Effector CD4-positive, alpha-beta T cell (primary cell): ENCODE data around the gene HLF.
A peak's percentile ranks its signal among the peaks of the same experiment; 100 is the strongest.

ENCODE experiments used
- DNase-seq: peaks from one replicate; pipeline ENCODE4 v3.0.0-alpha.2; 2020
- total RNA-seq: gene quantifications from one replicate; lab custom pipeline; 2026; lab: John Stamatoyannopoulos, UW

HLF gene, protein sequence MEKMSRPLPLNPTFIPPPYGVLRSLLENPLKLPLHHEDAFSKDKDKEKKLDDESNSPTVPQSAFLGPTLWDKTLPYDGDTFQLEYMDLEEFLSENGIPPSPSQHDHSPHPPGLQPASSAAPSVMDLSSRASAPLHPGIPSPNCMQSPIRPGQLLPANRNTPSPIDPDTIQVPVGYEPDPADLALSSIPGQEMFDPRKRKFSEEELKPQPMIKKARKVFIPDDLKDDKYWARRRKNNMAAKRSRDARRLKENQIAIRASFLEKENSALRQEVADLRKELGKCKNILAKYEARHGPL
- total RNA-seq: 2.6 reads per million, percentile 8 among the genes with 10 or more reads in this experiment

DNA sequence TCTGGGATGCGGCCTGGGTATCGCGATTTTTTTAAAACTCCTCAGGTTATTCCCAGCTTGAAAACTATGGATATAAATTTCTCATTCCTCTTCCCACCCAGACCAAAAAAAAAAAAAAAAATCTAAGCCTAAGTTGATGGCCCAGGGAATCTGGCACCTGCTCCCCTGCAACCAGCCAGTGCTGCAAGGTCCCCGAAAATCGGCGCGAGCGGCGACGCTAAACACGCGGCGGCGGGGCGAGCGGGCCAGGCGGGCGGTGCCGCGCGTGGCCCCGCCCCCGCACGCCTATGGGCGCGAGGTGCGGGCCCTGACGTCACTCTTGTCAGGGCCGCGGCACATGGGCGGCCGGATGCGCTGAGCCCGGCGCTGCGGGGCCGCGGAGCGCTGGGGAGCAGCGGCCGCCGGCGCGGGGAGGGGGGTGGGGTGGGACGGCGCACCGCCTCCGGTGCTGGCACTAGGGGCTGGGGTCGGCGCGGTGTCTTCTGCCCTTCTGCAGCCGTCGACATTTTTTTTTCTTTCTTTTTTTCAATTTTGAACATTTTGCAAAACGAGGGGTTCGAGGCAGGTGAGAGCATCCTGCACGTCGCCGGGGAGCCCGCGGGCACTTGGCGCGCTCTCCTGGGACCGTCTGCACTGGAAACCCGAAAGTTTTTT is at the start of gene HLF:
Gene HLF (plus strand): TSS at position 316 of the 654 bp plus-strand sequence. CDS start 525 bp downstream, outside the sequence.
- peak; percentile 58 for DNase-seq

DNA sequence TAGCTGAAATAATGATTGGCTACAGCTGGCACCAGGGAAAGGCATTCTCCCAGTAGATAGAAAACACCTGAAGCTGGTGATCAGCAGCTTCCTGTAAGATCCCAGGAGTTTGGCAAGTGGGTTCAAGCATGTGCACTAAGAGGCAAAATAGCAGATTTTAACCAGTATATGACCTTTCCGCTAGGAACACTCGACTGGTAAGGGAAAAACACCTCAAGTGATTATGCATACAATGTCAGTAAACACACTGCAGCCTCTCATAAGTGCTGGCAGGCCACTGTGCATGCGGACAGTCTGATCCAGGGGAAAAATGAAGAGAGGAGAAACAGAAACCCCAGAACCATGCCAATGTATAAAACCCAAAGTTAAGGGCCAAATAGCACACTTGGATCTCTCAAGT is 49.0 kb upstream of the HLF start:
- no peak for DNase-seq

DNA sequence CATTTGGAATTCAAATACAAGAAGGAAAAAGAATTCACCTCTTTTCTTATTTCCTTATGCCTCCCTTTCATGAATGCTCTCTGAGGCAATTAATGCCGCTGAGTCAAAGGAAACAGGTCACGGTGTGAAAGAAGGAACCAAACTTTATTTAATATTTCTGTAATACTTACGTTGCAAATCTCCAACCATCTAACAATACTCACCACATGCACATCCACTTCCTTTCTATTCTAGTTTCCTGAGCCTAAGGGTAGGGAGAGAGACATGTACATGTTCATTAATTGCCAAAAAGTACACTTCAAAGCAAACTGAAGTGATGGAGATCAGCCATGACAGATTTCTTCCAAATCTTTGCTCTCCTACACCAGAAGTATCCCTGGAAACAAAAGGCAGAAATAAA is 47.9 kb upstream of the HLF start:
- DNase-seq: no peak

DNA sequence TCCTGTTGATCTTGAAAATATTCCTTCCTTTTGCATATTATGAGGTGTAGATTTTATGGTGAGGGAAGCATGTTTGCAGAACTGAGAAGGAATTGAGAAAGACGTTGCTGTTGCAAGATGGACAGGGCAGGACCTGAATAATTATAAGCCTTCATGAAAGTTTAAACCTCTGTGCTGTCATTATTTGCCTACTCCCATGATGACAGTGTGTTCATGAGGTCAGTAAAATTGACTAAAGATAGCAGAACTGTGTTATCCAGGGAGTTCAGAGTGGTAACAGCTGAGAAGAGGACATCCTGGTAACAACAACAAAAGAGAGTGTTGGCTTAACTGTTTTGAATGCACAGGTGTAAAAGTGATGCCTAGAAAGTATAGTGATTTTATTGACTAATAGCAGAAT is 45.3 kb upstream of the HLF start:
- no peak for DNase-seq

DNA sequence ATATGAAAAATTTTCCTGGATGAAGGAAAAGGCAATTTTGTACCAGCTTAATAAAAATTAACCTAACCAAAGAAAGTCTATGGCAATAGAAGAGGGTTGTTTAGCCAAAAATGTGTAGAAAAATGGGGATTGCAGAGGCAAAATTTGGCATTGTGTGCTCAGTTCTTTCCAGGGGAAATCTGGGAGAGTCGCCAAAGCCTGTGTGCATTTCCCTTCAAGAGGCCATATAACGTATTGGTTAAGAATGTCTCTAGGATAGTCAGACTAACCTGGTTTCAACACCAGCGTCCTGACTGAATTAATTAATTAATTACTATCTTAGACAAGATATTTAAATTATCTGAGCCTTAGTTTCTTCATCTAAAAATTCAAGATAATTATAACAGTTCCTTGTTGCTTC is 44.8 kb upstream of the HLF start:
- DNase-seq: no peak

DNA sequence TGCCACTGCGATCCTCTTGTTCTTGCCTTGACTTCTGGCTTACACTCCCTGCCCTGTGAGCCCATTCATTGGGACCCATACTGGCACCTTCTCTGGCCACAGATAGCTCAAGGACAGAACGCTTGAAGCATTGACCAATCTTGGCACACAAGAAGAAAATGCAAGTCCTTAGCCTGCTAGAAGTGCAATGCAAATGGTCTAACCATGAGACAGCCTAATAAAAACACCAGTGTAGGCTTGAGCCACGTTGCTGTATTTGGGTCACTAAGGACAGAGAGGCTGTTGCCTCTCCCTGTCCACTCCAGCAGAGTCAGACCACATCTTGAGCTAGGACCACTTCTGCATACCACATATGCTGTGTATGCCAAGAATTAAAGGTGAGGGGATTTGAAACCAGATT is 41.2 kb upstream of the HLF start:
- DNase-seq: no peak

DNA sequence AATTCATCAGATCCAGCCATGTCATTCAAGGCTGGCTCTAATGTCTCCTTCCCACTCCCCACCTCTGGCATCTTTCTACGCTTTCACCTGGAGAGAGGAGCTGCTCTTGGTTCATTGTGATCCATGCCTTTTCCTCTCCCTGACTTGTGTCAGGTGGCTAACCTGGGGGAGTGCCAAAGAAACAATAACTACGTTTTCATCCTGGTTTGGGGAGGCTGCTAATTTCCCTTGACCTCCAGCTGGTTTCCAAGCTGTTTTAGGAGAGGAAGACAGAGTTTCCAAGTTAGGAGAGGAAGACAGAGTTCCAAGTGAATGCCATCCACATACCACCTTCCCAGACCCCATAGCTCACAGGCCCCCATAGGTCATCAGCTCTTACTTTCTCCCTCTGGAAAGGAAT is 40.0 kb upstream of the HLF start:
- DNase-seq: no peak

DNA sequence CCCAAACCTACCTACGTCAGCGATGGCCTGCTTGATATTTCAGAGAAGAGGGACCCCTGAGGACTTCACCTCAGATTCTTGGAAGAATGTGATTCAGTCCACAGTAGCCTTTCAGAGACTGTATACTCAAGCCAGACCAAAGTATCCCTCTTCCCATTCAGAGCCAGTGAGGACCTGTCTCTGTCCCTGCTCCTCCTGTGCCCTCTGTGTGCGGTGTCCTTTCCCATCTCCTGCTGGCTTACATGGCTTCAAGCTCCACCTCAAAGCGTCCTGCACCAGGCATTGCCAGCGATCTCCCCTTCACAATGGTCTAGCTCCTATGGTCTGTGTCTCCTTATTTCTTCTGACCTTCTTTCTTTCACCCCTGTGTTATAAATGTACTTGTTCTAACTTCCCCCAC is 39.5 kb upstream of the HLF start:
- DNase-seq: no peak

DNA sequence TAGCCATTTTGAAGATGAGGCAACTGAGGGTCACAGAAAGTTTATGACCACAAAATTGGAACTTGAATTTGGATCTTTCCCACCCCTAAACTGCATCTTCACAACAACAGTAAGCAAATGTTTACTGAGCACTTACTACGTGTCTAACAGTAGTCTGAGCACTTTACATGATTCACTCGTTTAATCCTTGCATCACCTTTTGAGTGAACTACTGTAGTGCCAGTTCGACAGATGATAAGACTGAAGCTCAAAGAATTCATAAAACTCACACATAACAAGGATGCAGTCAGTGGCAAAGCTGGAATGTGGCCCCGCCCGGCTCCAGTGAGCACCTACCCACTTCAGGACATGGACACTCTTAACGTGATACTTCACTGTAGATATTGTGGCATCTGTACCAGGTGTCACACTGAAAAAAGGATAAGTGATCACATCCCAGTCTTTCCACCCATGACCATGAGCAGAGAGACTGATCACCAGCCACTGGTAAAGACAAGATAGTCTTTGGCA is 36.0 kb upstream of the HLF start:
- no peak for DNase-seq

DNA sequence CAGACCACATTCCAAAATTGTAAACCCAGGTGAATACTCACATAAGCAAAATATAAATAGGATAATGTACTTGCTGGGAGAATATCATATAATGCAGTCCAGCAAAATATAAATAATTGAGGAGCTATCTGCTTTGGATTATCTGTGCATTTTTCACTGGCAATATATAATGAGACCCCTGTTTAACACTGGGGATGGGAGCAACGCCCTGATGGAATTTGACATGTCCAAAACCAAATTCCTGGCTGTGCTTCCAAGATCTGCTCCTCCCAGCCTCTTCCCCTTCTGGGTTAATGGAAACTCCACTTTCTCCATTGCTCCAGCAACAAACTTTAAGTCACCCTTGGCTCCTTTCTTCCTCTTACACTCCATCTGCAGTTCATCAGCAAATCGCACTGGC is 35.5 kb upstream of the HLF start:
- DNase-seq: no peak

DNA sequence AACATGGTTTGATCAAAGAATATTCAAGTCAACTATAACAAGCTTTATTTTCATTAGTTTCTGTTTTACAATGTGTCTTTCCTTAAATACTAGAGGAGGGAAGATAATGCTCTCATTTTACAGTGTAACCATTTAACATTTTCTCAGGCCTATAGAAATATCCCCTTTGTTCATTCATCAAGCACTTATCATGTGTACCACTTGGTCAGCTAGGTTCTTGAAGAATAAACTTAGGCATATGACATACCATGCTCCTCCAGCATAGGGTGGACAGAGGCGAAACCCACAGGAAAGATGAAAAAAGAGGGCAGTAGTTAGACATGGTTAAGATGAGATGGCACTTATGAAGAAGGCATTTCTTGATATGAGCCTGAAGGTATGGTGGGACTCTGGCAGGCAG is 34.0 kb upstream of the HLF start:
- no peak for DNase-seq

DNA sequence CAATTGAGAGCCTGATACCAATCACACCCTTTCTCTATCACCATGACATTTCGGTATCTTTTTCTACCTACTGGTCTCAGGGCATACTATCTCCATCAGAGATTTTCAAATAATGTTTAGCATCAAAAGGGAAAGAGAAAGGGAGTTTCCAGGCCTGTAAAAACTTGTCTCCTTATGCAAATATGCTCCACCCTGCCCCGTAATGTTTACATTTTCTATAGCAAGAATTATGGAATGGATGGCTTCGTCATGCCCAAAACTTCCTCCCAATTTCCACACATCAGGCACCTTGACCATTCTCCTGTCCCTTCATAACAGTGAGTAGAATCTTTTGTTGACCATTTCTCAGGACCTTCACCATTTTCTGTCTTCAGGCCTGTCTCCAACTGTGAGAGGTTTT is 30.9 kb upstream of the HLF start:
- no peak for DNase-seq

DNA sequence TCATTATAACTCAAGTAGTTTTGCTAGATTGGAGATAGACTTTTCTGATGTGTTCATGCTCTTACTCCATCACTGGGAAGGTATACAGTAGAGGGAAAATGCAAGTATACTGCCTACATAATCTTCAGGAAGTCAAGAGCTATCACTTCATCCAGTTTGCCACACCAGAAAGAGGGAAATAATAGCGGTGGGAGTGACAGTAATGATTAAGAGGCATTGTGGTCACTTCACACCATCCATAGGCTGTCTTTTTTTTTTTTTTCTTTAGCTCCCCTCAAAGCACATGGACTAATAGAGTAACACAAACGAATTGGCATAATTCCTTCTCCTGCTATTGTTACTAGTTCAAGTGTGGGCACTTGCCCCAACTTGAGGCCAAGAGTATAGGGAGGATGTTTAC is 28.4 kb upstream of the HLF start:
- no peak for DNase-seq

DNA sequence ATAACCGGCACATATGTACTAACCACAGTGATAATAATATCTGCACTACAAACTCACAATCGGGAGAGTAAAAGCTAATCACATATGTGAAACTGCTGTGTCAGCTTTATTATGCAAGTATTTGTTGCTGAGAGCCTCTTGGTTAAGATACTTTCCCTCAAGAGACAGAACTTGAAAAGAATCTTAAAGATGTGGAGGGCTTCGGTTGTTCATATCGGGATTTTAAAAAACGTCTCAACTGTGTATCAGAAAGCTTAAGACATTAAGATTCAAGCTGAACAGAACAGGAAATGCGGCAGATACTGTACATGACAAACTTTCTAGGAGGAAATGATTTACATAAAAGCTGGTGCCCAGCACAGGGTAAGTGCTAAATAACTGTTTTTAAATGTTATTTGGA is 27.5 kb upstream of the HLF start:
- DNase-seq: no peak

DNA sequence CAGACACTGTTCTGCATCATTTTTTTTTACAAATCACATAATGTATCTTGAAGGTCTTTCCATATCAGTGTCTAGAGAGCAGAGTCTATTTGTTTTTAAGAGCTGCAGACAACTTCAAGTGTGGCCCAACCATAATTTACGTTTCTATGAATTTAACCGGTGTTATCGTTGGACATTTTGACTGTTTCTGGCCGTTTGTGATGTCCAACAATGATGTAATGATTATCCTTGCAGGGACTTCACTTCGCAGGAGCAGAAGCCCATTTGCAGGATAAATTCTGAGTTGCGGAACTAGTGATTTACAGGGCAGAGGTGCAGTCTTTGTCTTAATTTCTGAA is 26.9 kb upstream of the HLF start:
- no peak for DNase-seq

DNA sequence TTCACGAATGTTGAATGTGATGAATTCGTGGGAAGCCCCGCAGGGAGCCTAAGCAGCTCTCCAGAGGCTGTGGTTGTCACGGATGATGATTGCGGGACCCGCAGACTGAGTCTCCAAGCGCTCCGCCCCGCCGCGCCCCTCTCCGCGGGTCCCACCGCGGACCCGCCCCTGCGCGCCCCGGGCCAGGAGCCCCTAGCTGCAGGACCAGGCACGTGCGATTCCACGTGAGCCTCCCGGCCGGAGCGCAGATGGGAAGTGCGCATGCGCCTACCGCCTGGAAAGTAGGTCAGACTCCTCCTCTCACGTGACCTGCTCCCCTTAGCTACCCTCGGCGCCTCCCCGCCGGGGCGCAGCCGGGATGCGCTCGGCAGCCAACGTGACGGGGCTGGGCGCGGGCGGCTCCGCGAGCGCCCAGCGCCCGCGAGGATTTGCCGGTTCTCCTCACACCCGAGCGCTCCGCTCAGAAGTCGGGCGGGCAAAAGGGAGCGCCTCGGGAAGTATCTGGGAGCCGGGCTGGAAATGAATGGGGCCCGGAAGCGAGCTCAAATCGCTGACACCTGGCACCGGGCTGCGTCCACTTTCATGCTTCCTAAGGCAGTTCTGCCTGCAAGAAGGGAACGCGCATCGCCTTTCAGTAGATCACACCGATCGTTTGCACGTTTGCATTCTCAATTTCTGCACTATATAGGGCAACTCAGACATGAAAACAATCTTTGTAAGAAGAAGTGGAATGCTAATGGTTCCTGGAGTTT is 26.4 kb upstream of the HLF start:
- peak; percentile 69 for DNase-seq

DNA sequence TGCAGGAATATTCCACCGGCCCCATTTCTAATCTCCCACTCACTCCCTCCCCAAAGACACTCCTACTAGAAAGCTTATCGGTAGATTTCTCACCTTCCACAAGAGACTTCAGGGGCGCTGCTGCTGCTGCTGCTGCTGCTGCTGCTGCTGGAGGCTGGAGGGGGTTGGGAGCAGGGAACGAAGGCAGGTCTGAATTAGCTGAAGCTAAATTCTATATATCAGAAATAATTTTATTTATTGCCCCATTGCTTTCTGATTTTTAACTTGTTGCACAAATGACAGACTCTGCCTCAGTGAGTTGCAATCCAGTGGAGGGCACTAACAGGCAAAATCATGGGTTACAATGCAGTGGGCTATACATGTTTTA is 25.8 kb upstream of the HLF start:
- DNase-seq: no peak

DNA sequence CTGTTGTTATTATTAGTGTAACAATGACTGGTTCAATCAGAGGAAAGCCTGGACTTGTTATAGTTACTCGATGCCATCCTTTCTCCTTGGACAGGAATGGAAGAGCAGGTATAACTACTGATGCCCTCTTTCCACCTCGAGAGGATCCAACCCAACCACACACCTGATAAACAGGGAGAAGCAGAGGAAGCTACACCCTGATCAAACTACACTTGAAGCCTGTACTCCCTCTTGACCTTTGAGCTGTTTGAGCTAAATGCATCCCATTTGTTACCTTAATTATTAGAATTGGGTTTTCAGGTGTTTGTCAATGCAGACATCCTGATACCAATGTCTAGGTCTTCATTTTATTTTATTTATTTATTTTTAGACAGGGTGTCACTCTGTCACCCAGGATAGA is 23.7 kb upstream of the HLF start:
- no peak for DNase-seq

DNA sequence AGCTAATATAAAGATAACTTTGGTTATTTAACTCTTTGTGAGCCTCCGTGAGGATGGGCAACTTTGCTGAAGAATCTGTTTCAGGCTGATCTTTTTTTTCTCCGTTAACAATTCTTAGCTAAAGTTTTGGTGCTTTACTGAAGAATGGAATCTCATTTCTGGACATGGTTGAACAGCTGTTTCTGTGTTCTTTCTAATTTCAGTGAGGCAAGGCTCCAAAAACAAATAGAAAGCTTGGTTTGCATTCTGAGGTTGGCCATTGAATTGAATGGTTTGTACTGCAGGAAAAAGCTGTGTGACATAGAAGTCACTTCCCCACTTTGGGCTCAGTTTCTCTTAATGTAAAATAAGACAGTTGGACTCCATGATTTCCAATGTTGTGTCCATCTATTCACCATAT is 22.3 kb upstream of the HLF start:
- no peak for DNase-seq

DNA sequence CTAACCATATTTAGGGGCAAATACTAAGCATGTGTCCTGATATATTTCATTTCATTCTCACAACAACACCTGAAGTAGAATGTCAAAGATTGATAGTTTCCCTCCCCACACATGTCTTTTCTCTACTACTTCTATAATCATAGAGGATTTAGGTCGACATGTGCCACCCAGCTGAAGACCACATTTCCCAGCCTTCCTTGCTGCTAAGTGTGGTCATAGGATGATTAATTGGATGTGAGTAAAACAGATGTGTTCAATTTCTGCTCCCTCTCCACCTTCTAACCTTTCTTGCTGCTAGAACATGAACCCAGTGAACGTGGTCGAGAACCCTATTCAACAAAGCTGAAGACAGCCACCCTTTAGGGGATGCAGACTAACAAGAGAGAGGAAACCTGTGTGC is 18.8 kb upstream of the HLF start:
- DNase-seq: no peak

DNA sequence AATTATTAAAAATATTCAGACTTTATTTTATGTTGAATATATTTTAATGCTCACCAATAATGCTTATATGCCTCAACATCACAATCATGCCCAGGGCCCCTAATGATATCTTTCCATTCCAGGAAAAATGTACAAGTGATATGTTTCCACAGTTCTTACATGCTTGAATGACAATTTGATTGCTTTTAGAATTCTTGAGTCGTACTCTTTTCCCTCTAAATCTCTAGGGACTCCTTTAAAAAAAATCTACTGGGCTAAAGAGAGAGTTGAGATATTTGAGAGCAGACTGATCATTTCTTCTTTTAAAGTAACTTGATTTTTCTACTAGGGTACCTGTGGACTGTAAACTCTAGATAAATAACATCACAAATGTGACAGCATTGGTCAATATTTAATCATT is 18.2 kb upstream of the HLF start:
- DNase-seq: no peak

DNA sequence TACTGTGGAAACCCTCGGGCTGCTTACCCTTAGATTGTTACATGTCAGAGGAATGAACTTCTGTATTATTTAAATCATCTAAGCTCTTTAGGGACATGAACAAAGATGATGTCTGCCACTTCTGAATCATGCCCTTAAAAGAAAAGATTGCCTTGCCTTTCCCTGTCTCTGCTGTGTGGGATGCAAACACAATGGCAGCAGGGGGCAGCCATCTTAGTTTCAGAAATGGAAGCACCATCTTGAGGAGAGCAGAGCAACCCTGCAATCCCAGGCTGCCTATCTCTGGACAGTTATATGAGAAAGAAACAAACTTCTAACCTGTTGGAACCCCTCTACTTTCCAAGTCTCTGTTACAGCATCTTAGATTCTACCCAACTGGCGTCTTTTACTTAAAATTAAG is 16.7 kb upstream of the HLF start:
- DNase-seq: no peak

DNA sequence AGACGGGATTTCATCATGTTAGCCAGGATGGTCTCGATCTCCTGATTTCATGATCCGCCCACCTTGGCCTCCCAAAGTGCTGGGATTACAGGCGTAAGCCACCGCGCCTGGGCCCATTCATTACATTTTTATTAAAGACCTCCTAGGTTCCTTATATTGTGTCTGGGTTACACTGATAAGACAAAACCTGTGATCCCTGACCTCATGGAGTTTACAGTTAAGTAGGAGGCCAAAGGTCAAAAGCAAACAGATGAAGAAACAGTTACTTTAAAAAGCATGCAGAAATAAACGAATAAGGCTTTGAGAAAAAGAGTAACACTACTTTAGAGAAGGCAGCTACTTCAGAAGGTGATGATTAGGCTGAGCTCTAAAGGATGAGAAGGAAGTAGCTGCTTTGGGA is 14.9 kb upstream of the HLF start:
- no peak for DNase-seq

DNA sequence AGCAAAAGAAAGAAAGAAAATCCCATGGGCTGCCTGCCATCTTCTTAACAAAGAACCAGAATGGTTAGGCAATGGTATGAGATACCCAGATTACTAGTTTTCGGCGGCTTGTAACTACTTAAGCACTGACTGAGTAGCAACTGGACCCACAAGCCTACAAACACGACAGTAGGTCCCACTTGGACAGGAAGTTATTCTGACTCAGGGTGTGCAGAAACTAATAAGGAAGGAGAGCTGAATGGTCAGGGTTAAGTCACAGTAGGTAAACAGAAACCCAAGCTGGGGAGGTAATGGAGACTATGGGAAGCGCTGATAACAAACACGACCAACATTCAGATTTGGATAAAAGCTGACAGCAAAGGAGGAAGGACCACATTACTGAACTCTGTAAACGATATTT is 10.4 kb upstream of the HLF start:
- DNase-seq: no peak
